HG03045 (cell line): ENCODE data around the gene SCUBE2.

ENCODE experiments used
- ATAC-seq: cut with Tn5 transposase; IDR thresholded peaks from one replicate; pipeline ENCODE4 v1.9.1; 2021; ENCODE audit warnings: mild to moderate bottlenecking, moderate library complexity; ENCODE audit not compliant: unreplicated experiment

SCUBE2 gene

DNA sequence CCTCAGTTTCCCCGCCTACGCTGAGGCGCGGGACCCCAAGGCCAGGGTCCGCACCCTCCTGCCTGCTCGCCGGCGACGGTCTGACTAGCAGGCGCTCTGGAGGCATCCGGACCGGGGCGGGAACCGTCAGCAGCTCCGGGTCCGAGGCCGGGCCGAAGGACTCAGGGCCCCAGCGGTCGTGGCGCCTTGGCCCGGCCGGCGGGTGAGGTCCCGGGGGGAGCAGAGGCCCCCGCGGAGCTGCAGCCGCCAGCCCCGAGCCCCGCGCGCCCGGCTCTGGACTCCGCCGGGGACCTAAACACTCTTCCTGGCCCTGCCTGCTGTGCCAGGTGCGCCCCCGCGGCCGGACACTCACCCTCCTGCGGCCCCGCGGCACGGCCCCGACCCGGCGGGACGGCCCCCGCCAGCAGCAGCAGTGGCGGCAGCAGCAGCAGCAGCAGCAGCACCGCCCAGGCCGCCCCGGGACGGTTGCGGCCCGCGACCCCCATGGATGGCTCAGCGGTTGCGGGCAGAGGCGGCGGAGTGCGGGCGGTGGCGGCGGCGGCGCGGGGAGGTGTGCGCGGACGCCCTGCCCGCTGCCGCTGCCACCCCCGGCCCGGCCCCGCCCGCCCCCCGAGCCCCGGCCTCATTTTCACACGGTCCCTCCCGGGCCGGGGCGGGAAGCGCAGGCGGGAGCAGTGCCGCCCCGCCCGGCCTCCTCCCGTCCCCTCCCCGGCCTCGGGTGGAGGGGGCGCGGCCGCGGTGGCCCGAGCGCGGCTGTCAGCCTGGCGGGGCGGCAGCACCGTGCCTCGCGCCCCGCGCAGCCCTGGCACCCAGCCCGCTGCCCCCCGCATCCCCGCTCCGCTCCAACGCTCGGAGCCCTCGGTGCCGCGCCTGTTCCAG, at the start of gene SCUBE2:
TSS of gene SCUBE2 (minus strand) at position 556 of the 879 bp plus-strand sequence. CDS start at position 485, 71 bp downstream.
- ATAC-seq, result no peak

DNA sequence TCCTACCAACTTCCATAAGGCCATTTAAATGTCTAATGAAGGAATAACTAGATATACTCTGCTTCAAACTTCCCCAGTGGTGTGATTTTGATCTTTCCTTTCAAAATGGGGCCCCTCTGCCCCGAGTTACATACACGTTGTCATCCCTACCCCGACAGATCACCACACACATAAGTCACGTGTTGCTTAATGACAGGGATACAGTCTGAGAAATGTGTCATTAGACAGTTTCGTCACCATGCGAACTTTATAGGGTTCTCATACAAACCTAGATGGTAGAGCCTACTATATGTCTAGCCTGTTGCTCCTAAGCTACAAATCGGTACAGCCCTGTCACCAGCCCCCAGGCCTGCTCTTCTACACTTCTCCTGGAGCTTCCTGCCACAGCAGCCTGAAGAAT, 49.8 kb upstream of the SCUBE2 start:
- no peak for ATAC-seq

DNA sequence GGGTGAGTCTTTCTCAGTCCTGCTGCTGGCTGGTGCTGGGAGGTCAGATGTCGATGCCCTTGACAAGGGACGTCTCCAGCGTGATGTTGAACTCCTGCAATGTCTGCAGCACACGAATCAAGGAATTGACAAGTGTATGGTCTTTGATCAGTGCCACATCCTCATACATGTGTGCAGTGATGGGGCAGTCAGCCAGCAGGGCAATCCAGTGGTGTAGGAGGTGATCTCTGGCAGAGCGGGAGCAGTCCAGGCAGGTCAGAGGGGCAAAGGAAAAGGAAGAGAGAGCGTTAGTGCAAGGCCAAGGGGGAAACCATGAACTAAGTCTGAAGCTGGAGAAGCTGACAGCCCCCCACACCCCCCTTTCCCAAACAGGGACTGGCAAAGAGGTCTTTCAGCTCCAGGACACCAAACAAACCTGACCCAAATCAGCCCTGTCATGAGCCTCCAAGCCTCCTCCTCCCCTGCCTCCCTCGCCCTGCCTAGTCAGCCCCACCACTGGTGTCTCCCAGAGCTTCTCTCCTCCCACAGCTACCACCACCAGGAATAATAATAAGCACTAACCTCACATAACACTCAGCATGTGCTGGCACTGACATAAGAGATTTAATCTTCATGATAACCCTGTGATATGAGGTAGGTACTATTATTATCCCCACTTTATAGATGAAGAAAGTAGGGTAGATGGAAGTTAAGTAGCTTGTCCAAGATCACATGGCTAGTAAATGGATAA, 48.4 kb upstream of the SCUBE2 start:
- no peak for ATAC-seq

DNA sequence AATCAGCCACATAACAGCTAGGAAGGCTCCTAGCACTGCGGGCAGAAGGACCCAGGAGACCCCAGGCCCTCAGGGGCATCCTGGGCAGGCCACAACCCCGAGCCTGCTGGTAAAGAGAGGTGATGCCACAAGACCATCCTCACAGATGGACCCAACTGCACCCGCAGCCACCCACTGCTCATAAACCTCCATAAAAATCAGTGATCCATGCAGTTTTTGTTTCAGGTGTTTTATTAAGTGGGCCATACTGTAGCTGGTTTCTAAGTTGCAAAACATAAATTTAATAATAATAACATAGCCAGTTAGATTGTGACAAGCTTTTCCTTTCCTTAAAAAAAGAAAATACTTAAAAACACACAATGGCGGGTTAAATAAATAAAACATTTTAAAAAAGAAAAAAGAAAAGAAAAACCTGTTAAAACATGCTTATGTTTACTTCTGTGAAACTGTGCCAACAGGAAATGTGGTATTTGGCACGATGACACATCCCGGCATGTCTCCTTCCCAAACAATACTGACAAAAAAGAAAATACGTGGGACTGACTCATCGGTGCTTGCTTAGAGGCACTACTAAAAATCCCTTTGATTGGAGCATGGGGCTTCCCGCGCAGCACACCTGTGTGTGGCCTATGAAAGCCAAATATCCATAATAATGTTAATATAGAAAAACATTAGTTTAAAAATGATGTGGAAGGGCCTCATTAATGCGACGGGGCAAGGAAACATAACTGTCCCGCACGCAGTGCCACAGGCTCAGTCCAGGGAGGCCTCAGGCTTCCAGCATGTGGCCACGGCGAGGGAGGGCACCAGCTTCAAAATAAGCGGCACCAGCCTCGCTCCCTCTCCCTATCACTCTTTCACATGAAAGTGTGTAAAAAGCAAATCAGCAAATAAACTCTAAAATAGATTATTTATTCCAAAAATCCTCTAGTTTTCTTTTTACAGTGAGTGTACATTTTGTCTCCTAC, 47.5 kb upstream of the SCUBE2 start:
- ATAC-seq, result no peak

- ATAC-seq, result no peak
Observed at GRCh38 chr11:9138133-9138453, 46.7 kb upstream of the SCUBE2 start.

- ATAC-seq, result peak; percentile 79
Observed at GRCh38 chr11:9137293-9138132, 46.1 kb upstream of the SCUBE2 start.

DNA sequence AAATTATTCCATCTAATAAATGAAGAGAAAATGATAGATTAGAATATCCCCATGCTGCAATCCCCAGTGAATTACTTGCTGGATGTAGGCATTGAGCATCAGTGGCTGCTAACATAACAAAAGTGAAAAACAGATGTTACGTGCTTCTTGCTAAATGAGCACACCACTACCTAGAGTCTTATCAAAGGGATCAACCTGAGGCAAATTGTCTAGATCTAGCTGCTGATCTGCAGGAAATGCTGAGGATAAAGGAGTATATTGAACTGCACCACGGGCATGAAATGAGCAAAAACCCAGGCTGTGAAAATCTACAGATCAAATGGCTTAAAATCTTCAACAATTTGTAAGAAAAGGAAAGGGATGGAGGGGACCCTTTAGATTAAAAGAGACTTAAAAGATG, 45.3 kb upstream of the SCUBE2 start:
- no peak for ATAC-seq

- no peak for ATAC-seq
Observed at GRCh38 chr11:9133956-9134355, 42.6 kb upstream of the SCUBE2 start.

DNA sequence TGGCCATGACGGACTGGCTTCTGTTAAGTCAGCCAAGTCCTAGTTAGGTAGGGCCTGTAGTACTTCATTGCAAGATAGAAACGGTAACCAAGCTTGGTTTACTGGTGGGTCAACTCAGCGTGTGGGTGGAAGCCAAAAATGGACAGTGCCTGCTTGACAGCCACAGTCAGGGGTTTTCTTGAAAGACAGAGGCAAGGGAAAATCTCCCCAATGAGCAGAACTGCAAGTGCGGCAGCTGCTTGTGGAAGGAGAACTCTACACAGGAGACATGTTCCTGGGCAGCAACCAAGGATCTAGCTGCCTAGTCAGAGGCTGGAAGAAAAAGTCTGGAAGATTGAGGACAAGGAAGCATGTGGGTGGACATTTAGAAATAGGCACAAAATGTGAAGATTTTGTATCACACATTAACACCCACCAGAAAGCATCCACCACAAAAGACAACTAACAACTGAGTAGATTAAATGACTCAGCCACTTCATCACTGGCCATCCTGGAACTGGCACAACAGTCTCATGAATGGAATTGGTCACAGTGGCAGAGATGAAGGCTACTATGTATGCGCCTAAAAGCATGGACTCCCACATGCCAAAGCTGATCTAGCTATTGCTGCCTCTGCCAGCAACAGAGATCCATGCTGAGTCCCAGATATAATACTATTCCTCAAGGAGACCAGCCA, 40.9 kb upstream of the SCUBE2 start:
- no peak for ATAC-seq

GRCh38 chr11:9130297-9130696, 38.9 kb upstream of the SCUBE2 start:
- ATAC-seq, result no peak

DNA sequence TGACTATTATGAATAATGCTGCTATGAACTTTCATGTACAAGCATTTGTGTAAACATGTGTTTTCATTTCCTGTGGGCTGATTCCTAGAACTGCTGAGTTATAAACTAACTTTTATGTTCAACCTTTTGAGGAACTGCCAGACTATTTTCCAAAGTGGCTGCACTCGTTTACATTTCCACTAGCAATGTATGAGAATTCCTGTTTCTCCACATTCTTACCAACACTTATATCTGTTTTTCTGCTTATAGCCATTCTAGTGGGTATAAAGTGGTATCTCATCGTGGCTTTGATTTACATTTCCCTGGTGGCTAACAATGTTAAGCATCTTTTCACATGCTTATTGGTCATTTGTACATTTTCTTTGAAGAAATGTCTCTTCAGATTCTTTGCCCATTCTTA, 35.2 kb upstream of the SCUBE2 start:
- ATAC-seq, result no peak

DNA sequence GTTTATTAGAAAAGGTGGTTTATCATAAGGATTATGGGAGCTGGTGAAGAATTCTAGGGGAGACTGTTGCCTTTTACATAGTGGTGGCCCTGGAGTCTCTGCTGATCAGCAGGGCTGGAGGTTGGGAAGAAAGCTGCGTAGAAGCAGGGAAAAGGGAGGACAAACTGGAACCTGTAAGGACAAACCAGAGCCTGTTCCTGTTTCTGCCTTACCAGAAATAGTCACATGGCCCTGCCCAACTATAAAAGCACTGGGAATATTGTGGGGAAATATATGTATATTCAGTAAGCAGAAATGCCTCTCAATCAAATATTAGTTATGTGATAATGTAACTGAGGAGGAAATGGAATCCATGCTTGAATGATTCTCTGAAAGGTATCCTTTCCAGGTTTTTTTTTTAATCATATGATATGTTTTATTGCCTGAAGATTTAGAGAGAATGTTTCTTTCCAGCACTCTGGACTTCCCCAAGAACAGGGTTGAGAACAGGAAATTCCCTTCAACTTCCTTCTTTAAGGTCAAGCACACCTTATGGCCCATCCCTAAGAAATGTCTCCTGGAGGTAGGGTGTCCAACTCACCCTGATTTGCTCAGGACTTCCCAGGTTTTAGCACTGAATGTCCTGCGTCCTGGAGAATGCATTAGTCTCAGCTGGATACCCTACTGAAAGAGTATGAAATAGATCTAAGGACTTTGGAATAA, 33.9 kb upstream of the SCUBE2 start:
- ATAC-seq, result no peak

- ATAC-seq, result no peak
Observed at GRCh38 chr11:9123595-9124304, 32.4 kb upstream of the SCUBE2 start.

GRCh38 chr11:9121469-9121796, 30.0 kb upstream of the SCUBE2 start:
- ATAC-seq, result no peak

DNA sequence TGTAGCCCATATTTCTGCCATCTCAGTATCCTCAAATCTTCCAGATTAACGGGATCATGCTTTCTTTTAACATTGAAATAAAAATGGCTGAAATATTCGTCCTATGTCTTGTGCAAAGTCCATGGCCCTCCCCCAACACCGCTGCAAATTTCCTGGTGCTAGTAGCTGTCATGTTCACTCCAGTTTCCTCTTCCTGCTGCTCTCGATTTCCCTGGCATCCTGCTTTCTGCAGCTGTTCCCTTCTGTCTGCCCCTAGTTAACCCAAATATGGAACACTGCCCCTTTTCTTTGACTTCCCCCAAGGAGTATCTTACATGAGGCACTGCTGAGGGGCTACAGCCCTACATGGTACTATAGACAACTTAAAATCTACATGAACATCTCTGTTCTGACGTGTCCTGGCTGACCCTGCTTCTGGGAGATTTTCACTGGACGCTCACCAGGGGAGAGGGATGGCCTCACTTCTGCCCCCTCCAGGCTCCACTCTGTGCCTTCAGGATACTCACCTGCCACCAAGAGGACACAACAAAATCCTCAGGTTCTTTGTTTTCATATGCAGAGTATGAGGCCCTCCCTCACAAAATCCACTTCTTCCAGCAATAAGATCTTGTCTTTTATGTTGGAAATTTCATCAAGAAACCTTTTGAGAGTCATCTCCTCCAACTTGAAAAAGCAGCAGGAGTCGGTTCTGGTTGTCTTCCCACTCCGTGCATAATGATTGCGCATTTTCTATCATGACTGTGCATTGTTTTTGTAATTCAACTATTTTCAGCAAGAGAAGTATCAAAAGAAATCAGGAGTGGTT, 29.5 kb upstream of the SCUBE2 start:
- no peak for ATAC-seq

DNA sequence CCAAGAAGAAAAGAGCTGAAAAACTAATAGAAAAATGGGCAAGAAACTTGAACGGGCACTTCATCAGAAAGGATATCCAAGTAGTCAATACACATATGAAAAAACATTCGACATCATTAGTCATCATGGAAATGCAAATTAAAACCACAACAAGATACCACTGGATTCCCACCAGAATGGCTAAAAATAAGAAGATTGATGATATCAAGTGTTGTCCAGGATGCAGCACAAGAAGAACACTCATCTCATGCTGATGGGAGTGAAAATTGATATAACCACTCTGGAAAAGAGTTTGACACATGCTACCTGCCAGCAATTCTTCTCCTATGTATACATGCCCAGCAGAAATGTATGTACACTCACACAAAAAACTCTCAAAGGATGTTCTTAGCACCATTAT, 26.9 kb upstream of the SCUBE2 start:
- ATAC-seq, result no peak

GRCh38 chr11:9112075-9112474, 20.7 kb upstream of the SCUBE2 start:
- no peak for ATAC-seq
